ENCODE results near the gene COL4A2. TPM values are rescaled to one million over a fixed set of nuclear protein-coding genes. Genes with fewer than 3 reads are reported as not detected.
"Not testable (repeated sequence)": the region's sequence is repeated elsewhere in the genome, so short reads cannot be mapped to it uniquely, and the experiment has no call there.

COL4A2 gene
- total RNA-seq, 1 donor from 2014 or later: 290 TPM

- not testable (repeated sequence) for DNase-seq (ENCODE audit: low read depth, low spot score)
Measured at GRCh38 chr13:110321573-110321972, 14.5 kb downstream of the COL4A2 start.

DNA sequence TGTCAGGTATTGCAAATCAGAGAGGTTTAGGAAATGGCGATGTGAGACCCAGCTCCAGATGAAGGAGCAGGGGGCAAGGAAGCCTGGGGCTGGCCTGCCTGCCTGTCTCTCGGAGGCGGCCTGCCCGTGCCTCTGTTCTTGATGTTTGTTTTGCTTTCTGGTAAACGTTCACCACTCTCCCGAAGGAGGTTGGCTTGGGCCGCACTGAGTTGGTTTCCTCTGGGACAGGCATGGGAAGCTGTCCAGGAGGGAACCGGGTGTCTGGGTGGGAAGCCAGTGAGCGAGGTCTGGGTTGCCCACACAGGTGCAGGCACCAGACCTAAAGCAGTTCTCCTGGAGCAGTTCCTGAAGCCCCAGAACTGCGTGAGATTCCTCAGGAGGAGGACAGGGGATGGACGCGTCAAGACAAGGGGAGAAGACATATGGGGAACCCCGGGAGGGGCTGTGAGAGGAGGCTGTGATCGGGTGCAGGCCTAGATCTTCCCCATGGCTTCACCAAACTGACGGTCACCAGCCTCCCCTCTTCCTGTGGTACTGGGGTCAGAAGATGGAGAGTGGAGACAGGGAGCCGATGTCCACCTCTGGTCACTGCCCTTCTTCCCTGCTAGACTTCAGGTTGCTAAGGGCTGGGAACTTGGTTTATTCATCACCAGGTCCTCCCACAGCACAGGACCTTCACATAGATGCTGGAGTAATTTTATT lies 15.2 kb downstream of the COL4A2 start:
- DNase-seq (ENCODE audit: low read depth, low spot score): no peak

DNA sequence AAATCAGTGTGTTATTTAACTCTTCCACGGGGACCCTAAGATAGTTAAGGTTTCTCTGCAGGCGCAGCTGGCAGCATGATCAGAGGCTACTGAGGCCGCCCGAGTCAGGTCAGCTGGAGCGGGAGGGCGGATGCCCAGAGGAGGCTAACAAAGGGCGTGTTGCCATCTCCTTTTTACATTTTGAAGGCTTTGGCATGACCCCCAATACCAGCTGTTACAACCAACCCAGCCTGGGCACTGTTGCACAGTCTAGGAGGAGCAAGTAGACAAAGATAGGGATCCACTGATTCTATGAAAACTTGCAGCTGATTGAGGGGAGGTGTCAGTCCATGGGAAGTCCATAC lies 15.7 kb downstream of the COL4A2 start:
- DNase-seq (ENCODE audit: low read depth, low spot score): no peak

GRCh38 chr13:110323172-110323891 lies 16.2 kb downstream of the COL4A2 start:
- DNase-seq (ENCODE audit: low read depth, low spot score): no peak

DNA sequence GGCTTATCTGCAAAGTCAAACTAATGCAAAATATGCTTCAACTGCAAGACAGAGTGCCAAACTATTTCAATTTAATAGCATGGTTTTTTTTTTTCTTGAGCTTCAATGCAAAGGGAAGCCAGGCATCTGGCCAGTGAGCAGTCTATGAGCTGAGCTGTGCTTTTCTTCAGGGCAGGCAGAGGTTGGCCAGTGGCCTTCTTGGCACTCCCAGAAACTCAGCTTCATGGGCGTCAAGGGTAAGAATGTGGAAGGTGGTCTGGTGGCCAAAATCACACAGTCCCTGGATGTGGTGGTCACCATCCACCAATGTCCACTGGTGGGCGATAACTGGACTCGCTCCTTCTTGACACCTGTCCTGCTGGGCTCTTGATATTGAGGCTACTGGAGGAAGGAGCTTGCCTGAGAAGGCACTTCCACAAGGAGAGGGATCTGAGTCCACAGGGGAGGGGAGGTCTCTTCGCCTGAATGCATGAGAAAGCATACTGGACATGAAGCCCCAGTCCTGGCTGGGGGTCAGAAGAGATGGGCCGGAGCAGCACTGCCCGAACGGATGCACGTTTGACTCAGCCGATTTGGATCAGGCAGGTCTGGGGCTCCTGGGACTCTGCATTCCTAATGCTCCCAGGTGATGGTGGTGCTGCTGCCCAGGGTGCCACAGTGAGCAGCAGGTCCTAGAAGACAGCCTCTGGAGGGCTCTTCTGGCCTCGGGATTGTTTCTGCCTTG lies 17.1 kb downstream of the COL4A2 start:
- no peak for DNase-seq (ENCODE audit: low read depth, low spot score)

GRCh38 chr13:110326263-110326904 lies 19.3 kb downstream of the COL4A2 start:
- DNase-seq (ENCODE audit: low read depth, low spot score): no peak

DNA sequence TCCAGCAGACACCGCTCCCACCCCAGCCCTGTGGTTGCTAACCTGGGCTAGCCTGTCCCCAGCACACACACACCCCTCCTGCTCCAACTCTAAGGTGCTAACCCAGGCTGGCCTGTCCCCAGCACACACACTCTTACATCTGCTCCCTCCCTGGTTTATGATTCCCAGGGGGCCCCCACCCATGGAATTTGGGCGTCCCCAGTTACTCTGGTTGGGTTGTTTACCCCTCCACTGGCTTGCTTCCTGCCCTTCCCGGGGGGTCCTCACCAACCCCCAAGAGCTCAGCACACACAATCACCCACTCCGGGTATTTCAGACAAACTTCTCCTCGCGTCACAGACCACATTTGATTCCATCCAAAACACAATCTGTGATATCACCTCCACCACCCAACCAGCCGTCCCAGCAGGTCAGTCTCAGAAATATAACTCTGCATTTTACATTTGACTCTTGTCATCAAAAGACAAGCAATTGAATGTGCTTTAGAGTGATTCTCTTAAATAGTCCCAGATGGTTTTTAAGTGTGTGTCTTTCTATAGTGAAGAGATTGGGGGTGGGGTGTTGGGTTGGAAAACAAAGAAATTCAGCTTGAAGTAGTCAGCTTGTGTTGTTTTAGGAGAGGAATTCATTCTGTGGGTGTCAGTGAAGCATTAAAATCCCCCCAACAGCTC lies 20.1 kb downstream of the COL4A2 start:
- DNase-seq (ENCODE audit: low read depth, low spot score): no peak

DNA sequence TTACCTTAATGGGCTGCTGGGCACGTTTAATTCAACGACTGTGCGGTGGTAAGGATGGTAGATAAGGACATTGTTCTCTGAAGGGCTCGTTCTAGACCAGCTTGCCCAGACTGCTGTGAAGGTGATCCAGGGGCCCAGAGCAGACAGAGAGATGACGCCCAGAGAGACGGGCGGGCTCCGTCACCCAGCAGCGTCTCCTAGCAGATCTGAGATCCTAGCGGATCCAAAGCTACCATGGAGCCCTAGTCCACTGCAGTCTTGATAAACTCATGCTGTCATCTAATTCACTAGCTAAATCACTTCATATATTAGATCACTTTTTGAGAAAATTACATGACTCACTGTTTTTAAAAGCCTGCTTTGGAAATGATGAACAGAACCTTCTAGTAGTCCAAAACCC lies 21.5 kb downstream of the COL4A2 start:
- DNase-seq (ENCODE audit: low read depth, low spot score): no peak

DNA sequence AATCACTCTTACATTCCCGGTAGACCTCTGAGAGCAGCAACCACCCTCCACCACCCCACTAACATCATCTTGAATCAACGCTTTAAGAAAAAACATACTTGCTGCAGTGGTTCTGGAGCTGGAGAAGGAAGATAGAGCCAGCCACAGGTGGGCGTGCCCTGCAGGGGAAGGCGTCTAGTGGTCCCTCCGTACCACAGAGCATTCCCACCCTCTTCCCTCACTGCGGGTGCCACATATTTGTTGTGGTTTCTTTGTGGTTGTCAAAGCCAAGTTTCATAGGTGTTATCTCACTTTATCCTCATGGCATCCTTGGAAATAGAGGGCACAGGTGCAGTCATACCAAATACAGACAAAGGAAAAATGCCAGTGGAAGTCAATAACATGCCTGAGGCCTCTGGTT lies 22.2 kb downstream of the COL4A2 start:
- no peak for DNase-seq (ENCODE audit: low read depth, low spot score)

GRCh38 chr13:110329798-110330461 lies 22.8 kb downstream of the COL4A2 start:
- DNase-seq (ENCODE audit: low read depth, low spot score): no peak

DNA sequence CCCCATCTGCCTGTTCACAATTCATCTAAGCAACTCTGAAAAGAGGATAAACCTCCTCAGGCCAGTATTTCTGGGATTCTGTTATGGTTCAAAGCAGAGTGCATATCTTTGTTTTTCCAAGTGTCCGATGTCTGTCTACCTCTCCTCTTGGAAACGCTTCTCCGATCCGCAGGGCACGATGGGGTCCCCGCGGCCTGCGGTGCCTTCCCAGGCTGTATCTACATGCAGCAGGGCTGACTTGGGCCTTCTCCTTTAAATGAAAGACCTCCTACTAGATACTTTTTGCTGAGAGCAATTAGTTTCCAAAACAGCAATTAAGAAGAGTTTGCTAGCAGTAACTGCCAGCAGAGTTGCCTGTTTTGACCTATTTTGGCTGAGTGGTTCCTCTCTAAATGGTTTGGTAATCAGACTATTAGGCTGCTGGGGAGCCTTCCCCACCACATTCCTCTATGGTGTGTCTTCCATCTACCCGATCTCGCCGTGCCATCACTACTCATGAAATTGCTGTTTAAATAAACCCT lies 23.5 kb downstream of the COL4A2 start:
- no peak for DNase-seq (ENCODE audit: low read depth, low spot score)

- no peak for DNase-seq (ENCODE audit: low read depth, low spot score)
Measured at GRCh38 chr13:110331362-110331761, 24.3 kb downstream of the COL4A2 start.

DNA sequence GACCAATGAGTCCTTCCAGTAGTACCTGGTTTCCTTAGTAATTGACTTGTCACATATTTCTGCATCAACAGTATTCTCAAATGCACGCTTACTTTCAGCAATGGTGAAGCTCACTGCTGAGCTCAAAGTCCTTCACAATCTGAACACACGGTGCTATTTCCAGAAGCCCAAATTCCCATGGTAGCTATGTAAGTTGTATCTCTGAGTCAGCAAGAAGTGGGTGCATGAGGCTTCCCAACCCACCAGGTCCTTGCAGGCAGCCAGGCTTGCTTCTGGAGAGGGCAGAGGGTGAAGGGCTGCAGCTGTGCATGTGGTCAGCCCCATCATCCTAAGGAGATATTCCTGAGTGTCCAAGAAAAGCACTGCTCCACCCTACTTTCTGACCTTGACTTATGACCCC lies 25.7 kb downstream of the COL4A2 start:
- DNase-seq (ENCODE audit: low read depth, low spot score): no peak

- DNase-seq (ENCODE audit: low read depth, low spot score): no peak
Measured at GRCh38 chr13:110333837-110334236, 26.8 kb downstream of the COL4A2 start.

DNA sequence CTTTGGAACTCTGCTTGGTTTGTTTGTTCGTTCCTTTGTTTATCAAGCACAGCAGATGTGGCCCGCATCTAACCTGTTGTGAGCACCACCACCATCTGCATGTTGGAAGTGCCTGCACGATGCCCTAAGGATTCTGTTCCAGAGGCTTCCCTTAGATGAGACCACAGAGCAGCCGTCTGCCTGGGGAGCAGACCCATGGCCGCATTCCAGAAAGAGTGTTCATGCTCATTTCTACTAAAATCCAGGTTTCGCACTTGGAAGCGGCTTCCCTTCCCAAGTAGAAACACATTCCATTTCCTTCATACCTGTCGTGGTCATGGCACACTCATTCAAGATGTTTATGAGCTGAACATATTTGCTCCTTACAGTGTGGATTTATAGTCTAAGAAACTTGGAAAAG lies 27.2 kb downstream of the COL4A2 start:
- DNase-seq (ENCODE audit: low read depth, low spot score): no peak

- no peak for DNase-seq (ENCODE audit: low read depth, low spot score)
Measured at GRCh38 chr13:110334841-110335490, 27.9 kb downstream of the COL4A2 start.

- no peak for DNase-seq (ENCODE audit: low read depth, low spot score)
Measured at GRCh38 chr13:110336108-110336507, 29.0 kb downstream of the COL4A2 start.

DNA sequence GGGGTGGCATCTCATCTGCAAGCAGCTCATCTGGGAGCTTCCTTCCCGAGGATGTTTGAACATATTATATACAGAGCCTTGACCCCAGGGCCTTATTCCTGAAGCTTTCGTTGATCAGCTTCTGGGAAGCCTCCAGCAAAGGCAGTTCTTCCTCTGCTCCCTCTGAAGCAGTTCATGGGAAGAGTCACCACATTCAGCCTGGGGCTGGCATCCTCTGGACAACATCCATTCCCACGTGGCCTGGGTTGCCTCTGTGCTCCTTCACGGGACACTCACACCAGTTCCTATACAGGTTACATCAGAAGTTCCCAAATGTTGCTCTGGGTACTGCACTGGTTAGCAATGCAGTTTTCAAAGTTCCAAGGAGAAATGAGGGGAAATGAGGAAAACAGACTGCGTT lies 29.6 kb downstream of the COL4A2 start:
- DNase-seq (ENCODE audit: low read depth, low spot score): no peak

- no peak for DNase-seq (ENCODE audit: low read depth, low spot score)
Measured at GRCh38 chr13:110337247-110337646, 30.2 kb downstream of the COL4A2 start.

DNA sequence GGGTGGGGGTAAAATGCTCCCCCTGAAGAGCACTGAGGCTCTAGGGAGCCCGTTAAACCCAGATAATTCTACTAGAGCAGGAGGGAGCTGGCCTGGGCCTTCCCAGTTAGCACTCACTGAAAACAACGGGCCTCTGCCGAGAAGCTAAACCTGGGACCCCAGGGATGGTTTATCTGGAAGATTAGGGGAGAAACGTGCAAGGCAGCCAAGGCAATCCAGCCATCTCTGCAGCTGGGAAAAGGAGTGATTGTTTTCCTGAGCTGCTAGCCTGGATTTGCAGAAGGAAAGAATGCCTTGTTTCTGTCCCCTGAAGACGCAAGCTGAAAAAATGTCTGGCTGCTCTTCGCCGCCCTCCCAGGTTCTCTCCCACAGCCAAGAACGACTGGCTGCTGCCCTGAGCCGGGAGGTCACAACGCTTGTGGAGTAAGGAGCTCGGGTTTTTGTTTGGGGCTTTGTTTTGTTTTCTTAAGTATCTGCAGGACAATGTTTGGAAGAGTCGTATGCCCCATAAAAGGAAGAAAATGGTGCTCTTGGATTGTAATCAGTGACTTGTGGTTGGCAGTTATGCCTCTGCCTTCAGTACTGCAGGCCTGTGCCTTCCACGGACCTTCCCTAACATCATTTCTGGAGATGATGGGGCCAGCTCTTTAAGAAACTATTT lies 31.5 kb downstream of the COL4A2 start:
- DNase-seq (ENCODE audit: low read depth, low spot score): no peak
